H9 (cell line): ENCODE measurements around the gene MAP1B. TPM values are rescaled to one million over a fixed set of nuclear protein-coding genes. Genes with fewer than 3 reads are reported as not detected.

Source experiments
- DNase-seq: peaks from one replicate; pipeline ENCODE4 v3.0.0-alpha.2; 2017
- H2AFZ ChIP-seq: one replicate; pipeline ENCODE4 v1.6.1; 2013; ENCODE audit warnings: mild to moderate bottlenecking, low read length, control low read depth, moderate library complexity
- H2AK5ac ChIP-seq: 2 replicates; pipeline ENCODE4 v1.6.1; 2013; ENCODE audit warnings: low read length, control low read depth, mixed read lengths; ENCODE audit not compliant: insufficient read length
- H2BK120ac ChIP-seq: one replicate; pipeline ENCODE4 v1.6.1; 2013; ENCODE audit warnings: low read depth, mild to moderate bottlenecking, low read length, control low read depth, inconsistent platforms; ENCODE audit not compliant: poor library complexity, severe bottlenecking
- H2BK12ac ChIP-seq: 2 replicates; pipeline ENCODE4 v1.6.1; 2013; ENCODE audit warnings: low read length, control low read depth, mixed read lengths, low read depth; ENCODE audit not compliant: insufficient read length
- H2BK15ac ChIP-seq: 2 replicates; pipeline ENCODE4 v1.6.1; 2013; ENCODE audit warnings: low read depth, low read length, control low read depth
- H2BK20ac ChIP-seq: one replicate; pipeline ENCODE4 v1.6.1; 2013; ENCODE audit warnings: low read depth, mild to moderate bottlenecking, low read length, control low read depth, inconsistent platforms; ENCODE audit not compliant: poor library complexity, severe bottlenecking
- H2BK5ac ChIP-seq: 2 replicates; pipeline ENCODE4 v1.6.1; 2013; ENCODE audit warnings: low read length, control low read depth, mixed read lengths; ENCODE audit not compliant: insufficient read length
- H3K14ac ChIP-seq: 2 replicates; pipeline ENCODE4 v1.6.1; 2013; ENCODE audit warnings: low read length, control low read depth; ENCODE audit not compliant: insufficient read depth
- H3K18ac ChIP-seq: 2 replicates; pipeline ENCODE4 v1.6.1; 2013; ENCODE audit warnings: low read depth, mild to moderate bottlenecking, mixed read lengths, low read length, control low read depth; ENCODE audit not compliant: insufficient read length
- H3K23ac ChIP-seq: 2 replicates; pipeline ENCODE4 v1.6.1; 2013; ENCODE audit warnings: low read length, control low read depth, mixed read lengths, low read depth; ENCODE audit not compliant: insufficient read length
- H3K23me2 ChIP-seq: 2 replicates; pipeline ENCODE4 v1.6.1; 2013; ENCODE audit warnings: low read depth, mild to moderate bottlenecking, mixed read lengths, low read length, control low read depth; ENCODE audit not compliant: insufficient read length, poor library complexity, severe bottlenecking
- H3K27ac ChIP-seq: 2 replicates; pipeline ENCODE4 v1.5.1; 2013; ENCODE audit warnings: low read length, control low read depth, mixed read lengths, low read depth; ENCODE audit not compliant: insufficient read length
- H3K27me3 ChIP-seq: 2 replicates; pipeline ENCODE4 v1.6.1; 2013; ENCODE audit warnings: low read length, control low read depth, inconsistent platforms; ENCODE audit not compliant: insufficient read depth
- H3K4ac ChIP-seq: 2 replicates; pipeline ENCODE4 v1.6.1; 2013; ENCODE audit warnings: low read depth, mild to moderate bottlenecking, control low read depth, inconsistent platforms, low read length, moderate library complexity
- H3K4me1 ChIP-seq: 2 replicates; pipeline ENCODE4 v1.6.1; 2013; ENCODE audit warnings: low read length, control low read depth, inconsistent platforms; ENCODE audit not compliant: insufficient read depth
- H3K4me2 ChIP-seq: 2 replicates; pipeline ENCODE4 v1.6.1; 2013; ENCODE audit warnings: low read length, control low read depth, mixed read lengths; ENCODE audit not compliant: insufficient read length, insufficient read depth
- H3K56ac ChIP-seq: 2 replicates; pipeline ENCODE4 v1.6.1; 2013; ENCODE audit warnings: low read depth, mild to moderate bottlenecking, mixed read lengths, low read length, control low read depth; ENCODE audit not compliant: insufficient read length
- H3K79me1 ChIP-seq: 2 replicates; pipeline ENCODE4 v1.6.1; 2013; ENCODE audit warnings: low read depth, mild to moderate bottlenecking, moderate library complexity, low read length, control low read depth, inconsistent platforms; ENCODE audit not compliant: insufficient read depth, poor library complexity, severe bottlenecking
- H3K79me2 ChIP-seq: 2 replicates; pipeline ENCODE4 v1.6.1; 2013; ENCODE audit warnings: low read length, control low read depth, inconsistent platforms; ENCODE audit not compliant: insufficient read depth
- H3K9ac ChIP-seq: 2 replicates; pipeline ENCODE4 v1.6.1; 2013; ENCODE audit warnings: low read length, control low read depth, mixed read lengths; ENCODE audit not compliant: insufficient read length; ENCODE audit errors: extremely low read depth
- H3K9me3 ChIP-seq: one replicate; pipeline ENCODE4 v1.6.1; 2013; ENCODE audit warnings: low read depth, low read length, inconsistent platforms; ENCODE audit not compliant: control insufficient read depth
- H3T11ph ChIP-seq: one replicate; pipeline ENCODE4 v1.6.1; 2013; ENCODE audit warnings: mild to moderate bottlenecking, low read length, control low read depth, inconsistent platforms
- H4K20me1 ChIP-seq: one replicate; pipeline ENCODE4 v1.6.1; 2013; ENCODE audit not compliant: control insufficient read depth, insufficient read length, insufficient read depth
- H4K5ac ChIP-seq: 2 replicates; pipeline ENCODE4 v1.6.1; 2013; ENCODE audit warnings: low read depth, mild to moderate bottlenecking, mixed read lengths, low read length, control low read depth; ENCODE audit not compliant: insufficient read length
- H4K8ac ChIP-seq: replicated peaks from 2 replicates; pipeline ENCODE4 v1.6.1; 2013; ENCODE audit warnings: low read length, control low read depth, mixed read lengths, low read depth; ENCODE audit not compliant: insufficient read length
- H4K91ac ChIP-seq: 2 replicates; pipeline ENCODE4 v1.6.1; 2013; ENCODE audit warnings: low read depth, mild to moderate bottlenecking, moderate library complexity, mixed read lengths, low read length, control low read depth; ENCODE audit not compliant: insufficient read length
- H3K27ac Mint-ChIP-seq, 3 experiments: 2 replicates in 2 of 3; 3 replicates in 1 of 3; pipeline ENCODE4 v1.8.0; 2020 to 2021; ENCODE audit warnings: mixed read lengths in 3 of 3, mild to moderate bottlenecking in 1 of 3, moderate library complexity in 1 of 3
- H3K27me3 Mint-ChIP-seq: 2 replicates; pipeline ENCODE4 v1.8.0; 2021; ENCODE audit warnings: low read depth, mild to moderate bottlenecking, moderate library complexity, mixed read lengths
- H3K36me3 Mint-ChIP-seq, 3 experiments: 2 replicates in 2 of 3; 3 replicates in 1 of 3; pipeline ENCODE4 v1.8.0; 2020 to 2021; ENCODE audit warnings: low read depth in 3 of 3, mixed read lengths in 3 of 3; ENCODE audit not compliant: insufficient read depth in 1 of 3
- H3K4me1 Mint-ChIP-seq, 2 experiments: 2 replicates each; pipeline ENCODE4 v1.8.0; 2020; ENCODE audit warnings: mixed read lengths in 2 of 2
- H3K4me3 Mint-ChIP-seq, 2 experiments: 2 replicates in 1 of 2; 3 replicates in 1 of 2; pipeline ENCODE4 v1.8.0; 2020 to 2021; ENCODE audit warnings: mild to moderate bottlenecking in 2 of 2, mixed read lengths in 2 of 2, moderate library complexity in 1 of 2
- H3K9me3 Mint-ChIP-seq, 2 experiments: 2 replicates in 1 of 2; 3 replicates in 1 of 2; pipeline ENCODE4 v1.8.0; 2020; ENCODE audit warnings: mild to moderate bottlenecking in 2 of 2, mixed read lengths in 2 of 2, moderate library complexity in 1 of 2
- WGBS: extraction: QIAGEN DNeasy Blood & Tissue Kit; methylation state at CpG from one replicate; pipeline ENCODE4 v1.1.7; 2013; ENCODE audit warnings: missing lambda C conversion rate, low lambda C conversion rate, mixed read lengths; ENCODE audit not compliant: insufficient read length; ENCODE audit errors: extremely low coverage; 5-methylcytosine and 5-hydroxymethylcytosine counted together
- total RNA-seq: library from RNA; stranded (reverse); gene quantifications from 2 replicates; pipeline ENCODE4 v1.2.1, GENCODE V29; 2021
- TF ChIP-seq, protein P1 (sequence below): fragments of 200-600 bp; sonication (generic); conservative IDR thresholded peaks from 3 replicates; pipeline ENCODE4 v1.8.0; 2021; ENCODE audit warnings: antibody characterized with exemption, mild to moderate bottlenecking

The MAP1B gene
- total RNA-seq, 1 experiment from 2014 or later = 67.5 TPM

DNA sequence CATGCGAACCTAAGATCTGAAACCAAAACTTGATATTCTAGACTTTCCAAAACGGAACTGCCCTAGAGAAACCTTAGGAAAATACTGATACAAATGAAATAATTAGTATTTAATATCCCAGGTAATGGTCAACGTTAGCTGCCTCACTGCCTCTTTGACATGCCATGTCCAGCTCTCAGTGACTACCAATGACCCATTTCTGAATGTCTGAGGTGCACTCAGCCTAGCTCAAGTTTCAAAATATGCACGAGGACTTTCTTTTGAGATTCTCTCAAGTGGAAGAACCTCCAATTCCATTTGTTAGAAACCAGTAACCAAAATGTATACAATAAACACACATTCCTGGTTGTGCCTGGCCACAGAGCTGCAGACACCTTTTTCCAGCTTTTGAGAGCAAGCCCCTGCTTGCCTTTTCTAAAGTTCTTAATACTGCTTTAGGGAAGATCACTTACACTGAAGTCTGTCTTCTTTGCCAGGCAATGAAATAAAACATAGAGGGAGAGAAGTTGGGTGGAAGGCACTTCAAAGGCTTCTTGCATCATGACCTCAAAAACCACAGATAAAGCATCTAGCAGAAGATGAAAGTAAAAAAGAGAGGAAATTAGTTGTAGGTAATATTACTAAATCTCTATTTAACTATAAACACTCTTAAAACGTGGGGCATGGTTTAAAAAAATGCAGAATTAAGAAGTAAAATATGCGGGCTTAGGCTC, 124.9 kb downstream of the MAP1B start:
- Histone ChIP-seq H2BK20ac (no peak overlapping the region), H3K18ac (no peak overlapping the region), H2BK15ac (no peak overlapping the region), H2AFZ (no peak overlapping the region), H2BK120ac (no peak overlapping the region), H3K79me1 (no peaks in the 10 kb centered on the region), H3K27ac (no peak overlapping the region), H3K56ac (no peak overlapping the region), H3K4ac (no peak overlapping the region), H2BK5ac (no peak overlapping the region), H3K23ac (no peak overlapping the region), H4K20me1 (no peaks in the 10 kb centered on the region), H3K9me3 (no peaks in the 10 kb centered on the region), H3K27me3 (no peaks in the 10 kb centered on the region), H3T11ph (no peak overlapping the region), H3K23me2 (no peaks in the 10 kb centered on the region), H2BK12ac (no peak overlapping the region), H4K5ac (no peak overlapping the region), H4K91ac (no peak overlapping the region), H3K9ac (no peak overlapping the region), H3K14ac (no peak overlapping the region), H3K4me2 (no peak overlapping the region), H3K79me2 (no peaks in the 10 kb centered on the region), H3K4me1 (peaks cover 8% of the 10 kb centered on the region; the same call in 1 of the 2 replicates), H2AK5ac (no peak overlapping the region), H4K8ac (no peak overlapping the region)
- Mint-ChIP-seq H3K36me3 (peaks cover 10 to 30% (median 29%) of the 10 kb centered on the region in 3 experiments; a peak in 5 of 7 replicates), H3K27ac (no peak overlapping the region; a peak in 1 of 7 replicates), H3K9me3 (no peaks in the 10 kb centered on the region), H3K4me3 (no peak overlapping the region), H3K27me3 (no peaks in the 10 kb centered on the region), H3K4me1 (peaks cover 29 to 31% of the 10 kb centered on the region in 2 experiments)
- no CpG with 5 or more reads among the region's 6 CpGs for WGBS
- no peak for DNase-seq
- TF ChIP-seq, protein P1, sequence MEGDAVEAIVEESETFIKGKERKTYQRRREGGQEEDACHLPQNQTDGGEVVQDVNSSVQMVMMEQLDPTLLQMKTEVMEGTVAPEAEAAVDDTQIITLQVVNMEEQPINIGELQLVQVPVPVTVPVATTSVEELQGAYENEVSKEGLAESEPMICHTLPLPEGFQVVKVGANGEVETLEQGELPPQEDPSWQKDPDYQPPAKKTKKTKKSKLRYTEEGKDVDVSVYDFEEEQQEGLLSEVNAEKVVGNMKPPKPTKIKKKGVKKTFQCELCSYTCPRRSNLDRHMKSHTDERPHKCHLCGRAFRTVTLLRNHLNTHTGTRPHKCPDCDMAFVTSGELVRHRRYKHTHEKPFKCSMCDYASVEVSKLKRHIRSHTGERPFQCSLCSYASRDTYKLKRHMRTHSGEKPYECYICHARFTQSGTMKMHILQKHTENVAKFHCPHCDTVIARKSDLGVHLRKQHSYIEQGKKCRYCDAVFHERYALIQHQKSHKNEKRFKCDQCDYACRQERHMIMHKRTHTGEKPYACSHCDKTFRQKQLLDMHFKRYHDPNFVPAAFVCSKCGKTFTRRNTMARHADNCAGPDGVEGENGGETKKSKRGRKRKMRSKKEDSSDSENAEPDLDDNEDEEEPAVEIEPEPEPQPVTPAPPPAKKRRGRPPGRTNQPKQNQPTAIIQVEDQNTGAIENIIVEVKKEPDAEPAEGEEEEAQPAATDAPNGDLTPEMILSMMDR = no peak
